Gastrocnemius medialis (tissue), 4 donors: ENCODE measurements around the gene SCAF1. TPM values are rescaled to one million over a fixed set of nuclear protein-coding genes. Genes with fewer than 3 reads are reported as not detected.

Experiments
- ATAC-seq, 2 donors: fragments of 150-250 bp; one replicate each; pipeline ENCODE4 v1.9.1; 2016
- DNase-seq, 2 donors: peaks; one replicate each; pipeline ENCODE4 v3.0.0-alpha.2; 2019
- H3K27ac ChIP-seq, 4 donors: fragments of 200-600 bp; sonication (generic); 1 replicate in 1 of 4; 2 replicates in 3 of 4; pipeline ENCODE4 v1.5.1; 2016 to 2018; ENCODE audit warnings: mild to moderate bottlenecking in 2 of 4, moderate library complexity in 1 of 4
- H3K27me3 ChIP-seq, 3 donors: fragments of 200-600 bp; sonication (generic) in 2 of 3; 1 replicate in 1 of 3; 2 replicates in 2 of 3; pipeline versions ENCODE4 v1.5.1 to v1.6.0; 2016 to 2019; ENCODE audit warnings: mild to moderate bottlenecking in 1 of 3, moderate library complexity in 1 of 3
- H3K36me3 ChIP-seq, 2 donors: fragments of 200-600 bp; sonication (generic) in 1 of 2; one replicate each; pipeline ENCODE4 v1.5.1; 2017 to 2018
- H3K4me1 ChIP-seq, 2 donors: fragments of 200-600 bp; sonication (generic) in 1 of 2; one replicate each; pipeline ENCODE4 v1.5.1; 2016 to 2017; ENCODE audit warnings: mild to moderate bottlenecking in 2 of 2
- H3K4me3 ChIP-seq, 4 donors: fragments of 200-600 bp; sonication (generic) in 3 of 4; 1 replicate in 1 of 4; 2 replicates in 3 of 4; pipeline ENCODE4 v1.5.1; 2016 to 2019; ENCODE audit warnings: mild to moderate bottlenecking in 2 of 4
- H3K9me3 ChIP-seq, 3 donors: fragments of 200-600 bp; sonication (generic) in 2 of 3; 1 replicate in 1 of 3; 2 replicates in 2 of 3; pipeline ENCODE4 v1.5.1; 2016 to 2019
- POLR2A ChIP-seq, 2 donors: fragments of 450-650 bp; IDR thresholded peaks; one replicate each; pipeline ENCODE4 v1.6.1; 2017; ENCODE audit warnings: antibody characterized with exemption in 2 of 2, mild to moderate bottlenecking in 2 of 2, moderate library complexity in 2 of 2
- in situ Hi-C, 4 donors: fragments of 200-750 bp; cut with MboI; loops; one replicate each; pipeline versions ENCODE4 v1.15.0 to v1.8.0; 2017; ENCODE audit warnings: low sequenced_read_pairs in 4 of 4
- intact Hi-C: fragments of 100-400 bp; cut with DNase I; formaldehyde crosslinking; loops from one replicate; pipeline ENCODE4 v1.15.1; 2023; ENCODE audit warnings: low total_unique reads
- total RNA-seq, 4 donors: library from RNA; depleted of rRNA; stranded (reverse); fragments of >200 nt; gene quantifications; one replicate each; pipeline versions ENCODE4 v1.1.0 to v1.2.3, GENCODE V29; 2016
- TF ChIP-seq, protein P1 (sequence below), 5 experiments: fragments of 450-650 bp in 3 of 5; fragments of 200-600 bp in 2 of 5; sonication (generic) in 2 of 5; IDR thresholded peaks in 4 of 5; conservative IDR thresholded peaks in 1 of 5; 1 replicate in 4 of 5; 2 replicates in 1 of 5; pipeline ENCODE4 v1.5.1; 2016 to 2019; ENCODE audit warnings: antibody characterized with exemption in 5 of 5, mild to moderate bottlenecking in 3 of 5, moderate library complexity in 3 of 5

SCAF1 gene
- total RNA-seq, 4 donors from 2014 or later = 13.7 to 36.1 (median 32.9) TPM

DNA sequence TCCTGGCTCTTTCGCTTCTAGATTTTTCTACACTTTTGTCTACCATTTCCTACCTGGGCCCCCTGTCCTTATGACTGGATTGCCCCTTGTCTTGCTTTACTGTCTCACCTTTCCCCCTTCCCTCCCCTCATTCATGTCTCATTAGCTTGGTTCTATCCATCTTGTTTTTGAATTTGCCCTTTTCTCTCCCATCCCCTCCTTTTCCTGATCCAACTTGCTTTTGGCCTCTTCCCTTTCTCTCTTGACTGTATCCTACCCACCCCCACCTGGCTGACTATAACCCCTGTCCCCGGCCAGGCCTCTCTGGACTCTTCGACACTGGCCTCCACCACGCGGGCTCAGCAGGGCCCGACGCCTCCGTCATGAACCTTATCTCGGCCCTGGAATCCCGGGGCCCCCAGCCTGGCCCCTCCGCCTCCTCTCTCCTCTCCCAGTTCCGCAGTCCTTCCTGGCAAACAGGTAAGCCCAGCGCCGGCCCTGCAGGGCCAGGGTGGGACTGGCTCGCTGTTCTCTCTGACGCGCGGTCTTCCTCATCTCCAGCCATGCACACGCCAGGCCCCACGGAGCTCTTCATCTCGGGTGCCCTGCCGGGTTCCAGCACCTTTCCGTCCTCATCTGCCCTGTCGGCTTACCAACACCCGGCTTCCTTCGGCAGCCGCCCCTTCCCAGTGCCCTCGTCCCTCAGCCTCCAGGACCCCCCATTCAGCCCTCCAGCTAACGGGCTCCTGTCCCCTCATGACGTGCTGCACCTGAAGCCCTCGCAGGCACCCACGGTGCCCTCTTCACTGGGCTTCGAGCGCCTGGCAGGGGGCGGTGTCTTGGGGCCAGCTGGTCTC lies 47.6 kb upstream of the SCAF1 start:
- peaks cover 14 to 15% of the 10 kb centered on the region in 2 donors for H3K4me1 ChIP-seq
- in situ Hi-C loops = no loop called here
- no peak for DNase-seq

DNA sequence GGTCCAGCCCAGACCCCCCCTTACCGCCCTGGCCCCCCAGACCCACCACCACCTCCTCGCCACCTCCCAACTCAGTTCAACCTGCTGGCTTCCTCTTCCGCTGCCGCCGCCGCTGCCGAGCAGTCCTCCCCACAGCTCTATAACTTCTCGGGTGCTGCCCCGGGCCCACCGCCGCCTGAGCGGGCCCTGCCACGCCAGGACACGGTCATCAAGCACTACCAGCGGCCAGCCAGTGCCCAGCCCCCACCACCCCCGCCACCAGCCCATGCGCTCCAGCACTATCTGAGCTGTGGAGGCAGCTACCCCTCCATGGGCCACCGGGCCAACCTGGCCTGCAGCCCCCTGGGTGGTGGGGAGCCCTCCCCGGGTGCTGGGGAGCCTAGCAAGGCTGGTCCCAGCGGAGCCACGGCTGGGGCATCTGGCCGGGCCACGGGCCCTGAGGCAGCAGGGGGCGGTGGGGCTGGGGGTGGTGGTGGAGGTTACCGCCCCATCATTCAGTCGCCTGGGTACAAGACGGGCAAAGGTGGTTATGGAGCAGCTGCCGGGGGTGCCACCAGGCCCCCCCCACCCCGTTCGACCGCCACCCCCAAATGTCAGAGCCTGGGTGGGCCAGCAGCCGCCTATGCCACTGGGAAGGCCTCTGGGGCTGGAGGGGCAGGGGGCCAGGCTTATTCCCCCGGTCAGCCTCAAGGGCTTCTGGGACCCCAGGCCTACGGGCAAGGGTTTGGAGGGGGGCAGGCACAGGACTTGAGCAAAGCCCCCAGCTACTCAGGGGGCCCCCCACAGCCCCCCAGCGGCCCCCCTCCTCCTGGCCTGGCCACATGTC lies 46.8 kb upstream of the SCAF1 start:
- in situ Hi-C loops = no loop called here
- no peak for TF ChIP-seq POLR2A (IDR thresholded peaks at IDR 0.05)
- TF ChIP-seq, protein P1, sequence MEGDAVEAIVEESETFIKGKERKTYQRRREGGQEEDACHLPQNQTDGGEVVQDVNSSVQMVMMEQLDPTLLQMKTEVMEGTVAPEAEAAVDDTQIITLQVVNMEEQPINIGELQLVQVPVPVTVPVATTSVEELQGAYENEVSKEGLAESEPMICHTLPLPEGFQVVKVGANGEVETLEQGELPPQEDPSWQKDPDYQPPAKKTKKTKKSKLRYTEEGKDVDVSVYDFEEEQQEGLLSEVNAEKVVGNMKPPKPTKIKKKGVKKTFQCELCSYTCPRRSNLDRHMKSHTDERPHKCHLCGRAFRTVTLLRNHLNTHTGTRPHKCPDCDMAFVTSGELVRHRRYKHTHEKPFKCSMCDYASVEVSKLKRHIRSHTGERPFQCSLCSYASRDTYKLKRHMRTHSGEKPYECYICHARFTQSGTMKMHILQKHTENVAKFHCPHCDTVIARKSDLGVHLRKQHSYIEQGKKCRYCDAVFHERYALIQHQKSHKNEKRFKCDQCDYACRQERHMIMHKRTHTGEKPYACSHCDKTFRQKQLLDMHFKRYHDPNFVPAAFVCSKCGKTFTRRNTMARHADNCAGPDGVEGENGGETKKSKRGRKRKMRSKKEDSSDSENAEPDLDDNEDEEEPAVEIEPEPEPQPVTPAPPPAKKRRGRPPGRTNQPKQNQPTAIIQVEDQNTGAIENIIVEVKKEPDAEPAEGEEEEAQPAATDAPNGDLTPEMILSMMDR (IDR thresholded peaks at IDR 0.05 in 4 of 5, conservative IDR thresholded peaks at IDR 0.05 in 1 of 5) = no peak

More for the DNA sequence above, 47.6 kb upstream of the SCAF1 start:
- H3K4me3 ChIP-seq = no peak overlapping the region
- H3K27ac ChIP-seq = peak overlapping the region; percentile 86 to 95 (median 94)
- H3K36me3 ChIP-seq = peaks cover 0 to 29% of the 10 kb centered on the region in 2 donors
- intact Hi-C loops = loop anchor here (5.0 to 10.0 kb wide), 4 partner anchors 83 to 1130 kb away; partner anchors contain the start of genes CYTH2, FUZ, MYH14 and PRMT1
- H3K9me3 ChIP-seq = no peaks in the 10 kb centered on the region
- no peak for ATAC-seq
- no peaks in the 10 kb centered on the region for H3K27me3 ChIP-seq
- no peak for TF ChIP-seq POLR2A (IDR thresholded peaks at IDR 0.05)
- TF ChIP-seq, protein P1 (IDR thresholded peaks at IDR 0.05 in 4 of 5, conservative IDR thresholded peaks at IDR 0.05 in 1 of 5) = no peak

GRCh38 chr19:49595819-49596404 lies 46.1 kb upstream of the SCAF1 start:
- DNase-seq = no peak
- H3K4me1 ChIP-seq = peaks cover 14 to 15% of the 10 kb centered on the region in 2 donors
- no peaks in the 10 kb centered on the region for H3K27me3 ChIP-seq
- H3K4me3 ChIP-seq = no peak overlapping the region
- no peak for ATAC-seq
- H3K9me3 ChIP-seq = no peaks in the 10 kb centered on the region
- intact Hi-C loops = loop anchor here (10.0 kb wide), 1 partner anchor 1131 kb away; the partner anchor contains the start of gene CYTH2
- peaks cover 0 to 38% of the 10 kb centered on the region in 2 donors for H3K36me3 ChIP-seq
- in situ Hi-C loops = no loop called here
- H3K27ac ChIP-seq = peak overlapping the region in 1 of 4 donors; percentile 6
- TF ChIP-seq POLR2A (IDR thresholded peaks at IDR 0.05) = no peak
- TF ChIP-seq, protein P1 (IDR thresholded peaks at IDR 0.05 in 4 of 5, conservative IDR thresholded peaks at IDR 0.05 in 1 of 5) = no peak

More for the DNA sequence above, 46.8 kb upstream of the SCAF1 start:
- peak overlapping the region in 2 of 4 donors; percentile 86 to 94 for H3K27ac ChIP-seq
- peaks cover 0 to 37% of the 10 kb centered on the region in 2 donors for H3K36me3 ChIP-seq
- peaks cover 14 to 15% of the 10 kb centered on the region in 2 donors for H3K4me1 ChIP-seq
- no peaks in the 10 kb centered on the region for H3K9me3 ChIP-seq
- no peak for DNase-seq
- intact Hi-C loops = loop anchor here (5.0 to 10.0 kb wide), 4 partner anchors 82 to 1130 kb away; partner anchors contain the start of genes CYTH2, FUZ, MYH14 and PRMT1
- no peak for ATAC-seq
- no peak overlapping the region for H3K4me3 ChIP-seq
- H3K27me3 ChIP-seq = no peaks in the 10 kb centered on the region

DNA sequence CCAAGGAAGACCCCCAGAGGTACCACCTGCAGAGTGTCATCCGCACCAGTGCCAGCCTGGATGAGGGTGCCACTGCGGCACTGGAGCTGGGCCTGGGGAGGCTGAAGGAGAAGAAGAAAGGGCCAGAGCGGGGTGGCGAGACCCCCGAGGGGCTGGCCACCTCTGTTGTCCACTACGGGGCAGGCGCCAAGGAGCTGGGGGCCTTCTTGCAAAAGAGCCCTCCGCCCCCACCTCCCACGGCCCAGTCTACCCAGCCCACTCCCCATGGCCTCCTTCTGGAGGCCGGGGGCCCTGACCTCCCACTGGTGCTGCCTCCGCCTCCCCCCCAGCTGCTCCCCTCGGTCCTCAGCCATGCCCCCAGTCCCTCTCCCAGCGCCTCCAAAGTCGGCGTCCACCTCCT lies 45.6 kb upstream of the SCAF1 start:
- H3K4me3 ChIP-seq = no peak overlapping the region
- ATAC-seq = no peak
- DNase-seq = no peak
- TF ChIP-seq POLR2A (IDR thresholded peaks at IDR 0.05) = no peak
- TF ChIP-seq, protein P1 (IDR thresholded peaks at IDR 0.05 in 4 of 5, conservative IDR thresholded peaks at IDR 0.05 in 1 of 5) = no peak
- in situ Hi-C loops = no loop called here
- peaks cover 14 to 15% of the 10 kb centered on the region in 2 donors for H3K4me1 ChIP-seq
- intact Hi-C loops = loop anchor here (10.0 kb wide), 1 partner anchor 1132 kb away; the partner anchor contains the start of gene CYTH2
- H3K27ac ChIP-seq = no peak overlapping the region
- H3K36me3 ChIP-seq = peaks cover 0 to 41% of the 10 kb centered on the region in 2 donors
- no peaks in the 10 kb centered on the region for H3K9me3 ChIP-seq
- no peaks in the 10 kb centered on the region for H3K27me3 ChIP-seq
